ENCODE measurements around the gene ADARB1.

GRCh38 chr21:45074048-45074817 is at the start of gene ADARB1:
- no peak for TF ChIP-seq CTCF (IDR thresholded peaks at IDR 0.05; ENCODE audit: insufficient read depth, low read length, poor library complexity, severe bottlenecking)
- no peak for TF ChIP-seq EZH2phosphoT487 (conservative IDR thresholded peaks at IDR 0.05; ENCODE audit: low read length)

Data from SU-DHL-6 (cell line).